GM19397 (cell line): ENCODE measurements around the gene MAD2L2.

Experiments used
- ATAC-seq: cut with Tn5 transposase; IDR thresholded peaks from one replicate; pipeline ENCODE4 v1.9.1; 2021; ENCODE audit warnings: mild to moderate bottlenecking, moderate library complexity; ENCODE audit not compliant: unreplicated experiment

MAD2L2 gene

DNA sequence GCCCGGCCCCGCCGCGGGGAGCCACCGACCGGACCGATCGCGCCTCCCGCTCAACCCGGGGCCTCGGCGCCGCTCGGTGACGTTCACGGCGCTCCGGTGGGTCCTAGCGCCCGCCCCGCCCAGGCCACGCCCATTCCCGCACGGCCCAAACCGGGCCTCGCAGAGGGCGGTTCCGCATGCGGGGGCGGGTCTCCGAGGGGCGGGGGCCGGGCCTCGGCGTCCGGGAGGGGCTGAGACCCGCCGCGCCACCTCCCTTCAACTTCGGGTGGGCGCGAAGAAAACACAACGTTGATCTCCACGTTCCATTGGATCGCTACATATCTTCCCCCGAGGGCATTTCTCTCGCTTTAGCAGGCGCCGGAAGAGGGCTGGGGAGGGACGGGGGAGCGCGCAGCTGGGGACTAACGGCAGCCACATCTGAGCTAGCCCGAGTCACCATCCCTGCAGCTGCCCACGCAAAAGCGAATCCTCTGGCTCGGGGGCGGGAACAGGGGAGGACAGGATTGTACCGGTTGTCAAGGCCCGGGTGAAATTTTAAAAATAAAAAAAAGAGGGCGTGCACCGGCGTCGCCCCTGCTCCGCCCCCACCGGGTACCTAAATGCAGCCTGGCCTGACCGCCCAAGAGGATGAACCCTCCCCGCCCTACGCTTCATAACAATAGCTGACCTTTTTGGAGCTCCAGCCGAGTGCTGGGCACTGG, at the start of gene MAD2L2:
Gene MAD2L2, minus strand, starts transcription at position 78 of the 701 bp plus-strand sequence. CDS start 547 bp downstream, outside the sequence.
- peak; percentile 84 for ATAC-seq

DNA sequence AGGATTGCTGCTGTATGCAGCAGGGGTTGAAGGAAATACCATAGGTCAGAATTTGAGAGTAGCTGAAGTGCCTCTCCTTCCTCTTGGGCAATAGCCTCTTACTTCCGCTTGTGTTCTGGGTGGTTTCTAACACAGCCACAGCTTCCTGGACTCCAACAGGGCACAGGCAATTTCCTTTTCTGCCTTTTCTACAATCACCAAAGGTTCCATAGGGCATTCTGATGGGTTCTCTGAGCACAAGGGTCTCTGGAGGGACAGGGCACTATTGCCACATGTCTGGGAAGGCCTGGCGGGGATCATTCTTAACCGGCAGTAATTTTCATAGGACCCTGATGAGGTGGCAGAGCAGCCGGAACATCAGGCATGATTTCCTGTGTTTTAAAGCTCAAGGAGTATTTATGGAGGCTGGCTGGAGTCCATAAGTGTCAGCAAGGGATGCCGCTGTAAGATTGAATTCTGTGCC, 49.5 kb upstream of the MAD2L2 start:
- ATAC-seq = no peak

DNA sequence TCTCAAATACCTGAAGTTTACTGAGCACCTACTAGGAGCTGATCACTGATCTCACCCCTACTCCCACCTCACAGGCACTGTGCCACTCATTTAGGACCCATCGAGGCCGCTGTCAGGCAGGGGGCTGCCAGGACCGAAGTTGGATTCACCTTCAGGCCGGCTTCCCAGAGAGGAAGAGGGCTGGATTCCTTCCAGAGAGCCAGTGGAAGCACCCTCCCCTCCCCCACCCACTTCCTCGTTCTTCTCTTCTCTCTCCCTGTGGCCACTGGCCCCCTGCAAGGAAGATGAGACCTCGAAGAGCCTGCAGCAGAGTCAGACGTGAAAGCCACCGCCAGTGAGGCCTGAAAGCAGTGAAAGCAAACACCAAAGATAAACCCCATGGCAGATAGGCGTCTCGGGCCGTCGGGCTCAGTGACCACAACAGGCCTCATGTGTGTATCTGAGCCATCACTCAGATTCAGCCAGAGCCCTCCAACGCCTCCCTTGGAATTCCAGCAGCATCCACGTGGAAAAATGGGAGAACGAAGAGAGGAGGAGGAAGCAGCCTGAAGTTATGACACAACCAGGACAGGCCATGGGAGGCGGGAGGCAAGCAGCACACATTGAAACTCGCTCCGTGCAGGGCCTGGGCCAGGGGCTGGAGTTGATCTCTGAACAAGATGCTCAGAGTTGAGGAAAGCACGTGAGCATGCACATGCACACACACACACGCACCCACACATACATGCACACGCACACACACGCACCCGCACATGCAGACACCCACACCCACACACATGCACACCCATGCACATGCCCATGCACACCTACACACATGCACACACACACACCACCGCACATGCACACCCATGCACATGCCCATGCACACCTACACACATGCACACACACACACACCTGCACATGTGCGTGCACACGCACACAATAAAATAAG, 48.8 kb upstream of the MAD2L2 start:
- ATAC-seq = no peak

DNA sequence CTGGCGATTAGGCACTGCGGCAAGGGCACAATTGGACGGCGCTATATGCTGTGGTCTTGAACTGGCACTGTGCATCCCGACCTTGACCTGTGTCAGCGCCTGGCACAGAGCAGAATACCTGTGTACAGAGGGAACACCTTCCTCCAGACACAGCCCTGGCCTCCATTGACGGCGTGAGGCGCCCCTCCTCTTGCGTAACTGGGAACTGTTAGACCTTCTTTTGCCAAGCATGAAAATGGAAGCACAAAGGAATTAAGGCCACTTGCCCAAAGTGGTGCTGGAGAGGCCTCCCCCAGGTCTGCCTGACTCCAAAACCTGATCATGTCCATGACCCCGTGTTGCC, 48.2 kb upstream of the MAD2L2 start:
- ATAC-seq = no peak

DNA sequence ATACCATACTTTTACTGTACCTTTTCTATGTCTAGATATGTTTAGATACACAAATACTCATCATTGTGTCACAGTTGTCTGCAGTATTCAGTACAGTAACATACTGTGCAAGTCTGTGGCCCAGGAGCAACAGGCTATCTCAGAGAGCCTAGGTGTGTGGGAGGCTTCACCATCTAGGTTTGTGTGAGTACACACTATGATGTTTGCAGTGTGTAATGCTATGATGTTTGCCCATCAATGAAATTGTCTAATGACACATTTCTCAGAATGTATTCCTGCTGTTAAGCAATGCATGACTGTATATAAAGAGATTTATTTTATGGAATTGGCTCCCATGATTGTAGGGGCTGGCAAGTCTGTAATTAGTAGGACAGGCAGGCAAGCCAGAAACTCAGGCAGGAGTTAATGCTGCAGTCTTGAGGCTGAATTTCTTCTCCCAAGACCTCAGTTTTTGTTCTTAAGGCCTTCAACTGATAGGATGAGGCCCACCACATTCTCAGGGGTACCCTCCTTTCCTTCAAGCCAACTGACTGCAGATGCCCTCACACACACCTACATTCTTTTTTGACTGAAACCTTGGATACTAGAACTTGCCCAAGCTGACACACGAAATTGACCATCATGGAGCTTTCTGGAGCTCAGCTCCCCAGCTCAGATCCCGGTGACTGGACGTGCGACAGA, 47.3 kb upstream of the MAD2L2 start:
- no peak for ATAC-seq

DNA sequence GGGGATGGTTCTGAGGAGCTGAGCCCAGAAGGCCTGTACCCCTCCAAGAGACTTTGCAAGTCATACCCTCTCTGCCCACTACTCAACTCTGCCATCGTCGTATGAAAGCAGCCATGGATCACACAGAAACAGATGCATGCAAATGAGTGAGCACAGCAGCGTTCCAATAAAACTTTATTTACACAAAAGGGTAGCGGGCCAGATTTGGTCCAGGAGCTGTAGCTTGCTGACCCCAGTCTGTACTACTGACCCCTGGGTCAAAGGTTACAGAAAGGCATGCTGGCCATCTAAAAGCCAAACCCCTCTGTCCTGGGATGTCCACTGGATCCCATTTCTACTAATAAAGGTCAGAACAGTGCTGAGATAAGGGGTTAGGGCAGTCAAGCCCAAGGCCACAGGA, 46.2 kb upstream of the MAD2L2 start:
- ATAC-seq = no peak

DNA sequence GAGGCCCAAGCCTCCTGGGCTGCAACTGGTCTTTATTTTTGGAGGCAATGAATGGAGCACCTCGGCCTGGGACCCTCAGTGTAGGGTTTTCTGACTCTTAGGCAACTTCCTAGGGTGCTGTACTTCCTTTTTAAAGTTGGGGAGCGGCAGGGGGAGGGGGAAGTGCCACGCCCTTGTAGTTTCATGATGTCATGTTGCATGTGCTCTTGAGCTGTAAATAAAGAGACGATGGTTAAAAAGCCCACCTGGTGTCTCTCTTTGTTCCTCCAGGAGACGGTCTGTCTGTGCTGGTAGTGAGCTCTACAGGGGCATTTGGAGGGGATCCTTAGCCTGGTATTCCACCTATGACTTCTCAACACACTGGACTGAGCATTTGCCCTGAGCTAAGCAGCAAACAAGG, 44.7 kb upstream of the MAD2L2 start:
- ATAC-seq = no peak

DNA sequence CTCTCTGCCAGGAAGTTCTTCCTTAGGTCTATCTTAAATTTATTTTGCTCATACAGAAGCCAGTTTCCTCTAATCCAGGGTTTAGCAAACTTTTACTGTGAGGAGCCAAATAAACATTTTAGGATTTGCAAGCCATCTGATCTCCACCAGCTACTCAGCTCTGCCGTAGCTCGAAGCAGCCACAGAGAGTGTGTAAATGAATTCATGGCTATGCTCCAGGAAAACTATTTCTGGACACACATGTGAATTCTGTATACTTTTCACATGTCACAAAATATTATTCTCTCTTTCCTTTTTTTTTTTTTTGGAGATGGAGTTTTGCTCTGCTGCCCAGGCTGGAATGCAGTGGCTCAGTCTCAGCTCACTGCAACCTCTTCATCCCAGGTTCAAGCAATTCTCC, 41.6 kb upstream of the MAD2L2 start:
- ATAC-seq = no peak

DNA sequence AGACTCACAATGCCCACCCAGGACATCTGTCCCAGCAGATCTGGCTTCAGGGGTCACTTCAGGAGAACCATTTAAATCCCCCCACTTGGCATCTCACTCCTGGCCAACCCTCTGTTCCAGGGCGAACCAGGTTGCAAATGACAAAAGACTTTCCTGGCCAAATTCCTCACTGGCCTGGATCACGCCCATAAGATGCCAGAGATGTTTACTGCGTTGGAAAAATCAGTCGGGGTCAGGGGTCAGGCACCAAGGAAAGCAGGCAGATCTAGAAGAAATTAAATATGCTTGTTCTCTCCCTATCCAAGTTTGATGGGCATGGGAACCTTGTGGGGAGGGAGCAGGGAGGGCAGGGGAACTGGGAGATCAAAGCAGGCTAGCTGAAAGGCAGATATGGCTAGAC, 40.4 kb upstream of the MAD2L2 start:
- no peak for ATAC-seq

DNA sequence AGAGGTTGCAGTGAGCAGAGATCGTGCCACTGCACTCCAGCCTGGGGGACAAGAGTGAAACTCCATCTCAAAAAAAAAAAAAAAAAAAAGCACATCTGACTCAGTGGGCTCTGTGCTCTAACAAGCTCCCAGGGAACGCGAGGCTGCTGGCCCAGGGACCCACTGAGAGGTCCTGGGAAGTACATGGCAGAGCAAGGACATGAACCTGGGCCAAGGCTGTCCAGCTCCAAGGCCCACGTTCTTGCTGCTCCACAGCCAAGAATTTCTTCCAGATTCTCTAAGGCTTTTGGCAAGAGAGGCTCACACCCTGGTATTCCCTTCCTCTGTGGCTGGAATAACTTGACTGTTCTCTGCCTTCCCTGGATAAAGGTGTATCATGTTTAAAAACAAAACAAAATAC, 39.6 kb upstream of the MAD2L2 start:
- no peak for ATAC-seq

DNA sequence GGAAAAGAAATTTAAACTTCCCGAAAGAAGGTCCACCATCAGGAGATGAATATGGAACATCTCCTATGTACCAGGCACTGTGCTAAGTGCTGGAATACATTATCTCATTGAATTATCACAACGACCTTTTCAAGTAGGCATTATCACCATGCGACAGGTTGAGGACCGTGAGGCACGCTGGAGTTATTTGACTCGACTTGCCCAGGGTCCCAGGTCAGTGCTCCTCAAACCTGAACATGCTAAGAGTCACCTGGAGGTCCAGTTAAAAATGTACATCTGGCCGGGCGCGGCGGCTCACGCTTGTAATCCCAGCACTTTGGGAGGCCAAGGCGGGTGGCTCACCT, 39.1 kb upstream of the MAD2L2 start:
- ATAC-seq = no peak

DNA sequence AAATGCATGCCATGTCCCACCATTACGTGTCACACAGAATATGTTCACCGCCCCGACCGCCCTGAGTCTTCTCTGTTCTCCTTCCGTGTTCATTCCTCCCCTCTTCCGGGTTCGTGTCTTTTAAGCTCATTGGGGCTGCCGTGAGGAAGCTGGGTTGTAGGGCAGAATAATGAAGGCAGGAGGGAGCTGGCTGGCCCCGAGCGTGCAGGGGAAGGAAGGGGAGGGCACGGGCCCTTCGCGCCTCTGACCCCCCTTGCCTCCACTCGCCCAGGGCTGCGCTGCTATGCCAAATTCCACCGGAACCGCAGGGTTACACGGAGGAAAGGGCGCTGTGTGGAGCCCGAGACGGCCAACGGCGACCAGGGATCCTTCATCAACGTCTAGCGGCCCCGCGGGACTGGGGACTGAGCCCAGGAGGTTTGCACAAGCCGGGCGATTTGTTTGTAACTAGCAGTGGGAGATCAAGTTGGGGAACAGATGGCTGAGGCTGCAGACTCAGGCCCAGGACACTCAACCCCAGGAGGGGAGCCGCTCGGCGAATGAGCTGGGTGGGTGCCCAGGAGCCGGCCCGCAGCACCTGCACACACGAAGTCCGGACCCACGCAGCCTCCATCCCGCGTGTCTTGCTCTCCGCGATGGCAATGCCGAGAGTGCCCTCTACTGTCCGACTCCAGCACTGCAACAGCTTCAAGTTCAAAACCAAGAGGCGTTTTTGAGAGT, 38.5 kb upstream of the MAD2L2 start:
- ATAC-seq = no peak

DNA sequence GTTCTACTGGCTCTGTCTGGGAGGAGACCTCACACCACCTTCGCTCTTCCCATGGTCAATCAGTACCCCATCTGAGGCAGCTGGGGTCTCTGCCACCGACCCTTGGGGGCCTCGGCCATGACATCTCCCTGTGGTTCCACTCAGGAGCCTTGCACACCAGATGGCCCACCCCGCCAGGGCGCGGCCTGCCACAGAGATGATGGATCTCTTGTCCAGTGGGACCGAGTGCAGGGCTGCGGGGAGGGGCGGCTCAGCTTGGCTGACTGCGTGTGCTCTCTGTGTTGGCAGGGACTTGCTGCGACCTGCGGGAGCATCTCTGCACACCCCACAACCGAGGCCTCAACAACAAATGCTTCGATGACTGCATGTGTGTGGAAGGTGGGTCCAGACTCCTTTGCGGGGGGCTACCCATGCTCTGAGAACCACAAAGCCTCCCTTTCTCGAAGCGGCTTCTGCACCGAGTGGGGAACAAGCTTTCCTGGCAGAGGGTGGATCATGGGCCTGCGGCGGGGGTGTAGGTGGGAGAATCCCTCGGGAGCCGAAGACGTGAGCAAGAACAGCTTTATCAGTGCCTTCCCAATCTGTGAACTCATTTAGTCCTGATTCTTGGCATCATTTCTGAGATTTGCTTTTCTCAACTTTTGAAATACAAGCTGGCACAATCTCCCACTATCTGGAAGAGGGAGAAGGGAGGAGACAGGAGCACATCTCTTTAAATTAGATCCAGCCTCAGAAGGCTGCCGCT, 34.1 kb upstream of the MAD2L2 start:
- ATAC-seq = no peak

DNA sequence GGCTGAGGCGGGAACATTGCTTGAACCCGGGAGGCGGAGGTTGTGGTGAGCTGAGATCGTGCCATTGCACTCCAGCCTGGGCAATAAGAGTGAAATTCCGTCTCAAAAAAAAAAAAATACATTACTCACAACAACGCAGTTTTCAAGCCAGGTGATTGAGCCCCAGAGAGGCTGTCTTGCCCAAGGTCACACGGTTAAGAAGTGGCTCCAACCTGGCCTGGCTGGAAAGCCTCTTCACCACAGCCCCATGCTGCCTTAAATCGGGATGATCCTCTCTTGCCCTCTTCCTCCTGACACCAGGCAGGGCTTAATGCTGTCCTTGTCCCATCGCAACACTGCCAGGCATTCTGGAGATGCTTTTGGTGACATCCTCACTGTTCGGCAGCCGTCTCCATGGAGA, 32.1 kb upstream of the MAD2L2 start:
- ATAC-seq = no peak

DNA sequence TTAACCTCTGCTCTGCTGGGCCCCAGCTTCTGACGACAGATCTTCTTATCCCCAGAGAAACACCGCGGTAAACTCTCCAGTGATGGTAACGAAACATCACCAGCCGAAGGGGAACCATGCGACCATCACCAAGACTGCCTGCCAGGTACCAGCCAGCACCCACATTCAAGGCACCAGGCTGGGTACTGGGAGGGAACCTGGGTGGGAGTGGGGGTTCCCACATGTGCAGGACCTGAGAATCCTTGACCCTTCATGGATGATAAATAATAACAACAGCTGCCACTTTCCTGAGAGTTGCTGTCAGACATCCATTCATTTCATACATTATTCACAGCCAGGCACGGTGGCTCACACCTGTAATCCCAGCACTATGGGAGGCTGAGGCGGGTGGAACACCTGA, 31.3 kb upstream of the MAD2L2 start:
- no peak for ATAC-seq

DNA sequence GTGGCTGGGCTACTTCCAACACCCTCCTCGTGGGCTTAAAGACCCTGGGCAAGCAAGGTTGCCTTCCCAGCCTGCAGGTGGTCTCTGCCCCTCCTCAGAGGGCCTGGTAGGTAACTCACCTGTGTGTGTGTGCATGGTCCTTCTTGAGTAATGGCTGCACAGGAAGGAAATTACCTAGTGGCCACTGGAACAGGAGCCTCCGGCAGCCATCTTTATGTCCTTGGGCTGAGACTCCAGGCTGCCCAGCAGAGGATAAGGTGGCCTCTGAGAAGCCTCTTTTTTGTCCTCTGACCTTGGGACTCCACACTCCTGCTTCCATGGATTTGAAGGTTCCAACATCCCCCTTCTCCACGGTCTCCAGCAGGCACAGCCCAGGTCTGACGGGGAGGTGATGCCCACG, 30.5 kb upstream of the MAD2L2 start:
- no peak for ATAC-seq

DNA sequence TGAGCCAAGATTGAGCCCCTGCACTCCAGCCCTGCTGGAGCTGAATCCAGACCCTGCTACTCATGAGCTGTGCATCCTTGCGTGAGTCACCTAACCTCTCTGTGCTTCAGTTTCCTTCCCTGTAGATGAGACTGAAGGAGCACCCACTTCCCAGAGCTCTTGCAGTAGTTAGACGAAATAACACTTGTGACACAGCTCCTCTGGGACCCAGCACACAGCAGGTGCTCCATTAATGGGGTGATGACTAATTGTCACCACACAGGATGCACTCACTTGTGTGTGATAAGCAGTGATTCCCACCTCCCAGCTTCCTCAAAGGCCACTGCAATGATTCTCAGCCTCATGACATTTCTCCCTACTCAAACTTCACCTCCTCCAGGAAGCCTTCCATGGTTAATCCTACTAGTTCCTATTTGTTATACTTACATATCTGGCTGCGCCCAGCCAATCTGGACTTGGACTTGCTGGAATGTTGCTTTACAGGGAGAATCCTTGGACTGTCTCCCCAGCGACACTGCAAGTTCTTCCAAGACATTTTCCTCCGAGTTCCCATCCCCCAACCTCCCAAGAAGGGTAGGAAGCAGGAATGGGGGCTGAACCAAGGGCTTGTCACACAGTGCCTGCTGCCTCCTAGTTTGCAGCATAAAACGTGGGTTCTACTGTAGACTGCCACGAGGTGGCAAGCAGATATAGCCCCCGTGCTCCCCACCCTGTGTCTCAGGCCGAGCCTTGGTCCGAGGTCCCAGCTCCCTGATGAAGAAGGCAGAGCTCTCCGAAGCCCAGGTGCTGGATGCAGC, 27.8 kb upstream of the MAD2L2 start:
- ATAC-seq = no peak

DNA sequence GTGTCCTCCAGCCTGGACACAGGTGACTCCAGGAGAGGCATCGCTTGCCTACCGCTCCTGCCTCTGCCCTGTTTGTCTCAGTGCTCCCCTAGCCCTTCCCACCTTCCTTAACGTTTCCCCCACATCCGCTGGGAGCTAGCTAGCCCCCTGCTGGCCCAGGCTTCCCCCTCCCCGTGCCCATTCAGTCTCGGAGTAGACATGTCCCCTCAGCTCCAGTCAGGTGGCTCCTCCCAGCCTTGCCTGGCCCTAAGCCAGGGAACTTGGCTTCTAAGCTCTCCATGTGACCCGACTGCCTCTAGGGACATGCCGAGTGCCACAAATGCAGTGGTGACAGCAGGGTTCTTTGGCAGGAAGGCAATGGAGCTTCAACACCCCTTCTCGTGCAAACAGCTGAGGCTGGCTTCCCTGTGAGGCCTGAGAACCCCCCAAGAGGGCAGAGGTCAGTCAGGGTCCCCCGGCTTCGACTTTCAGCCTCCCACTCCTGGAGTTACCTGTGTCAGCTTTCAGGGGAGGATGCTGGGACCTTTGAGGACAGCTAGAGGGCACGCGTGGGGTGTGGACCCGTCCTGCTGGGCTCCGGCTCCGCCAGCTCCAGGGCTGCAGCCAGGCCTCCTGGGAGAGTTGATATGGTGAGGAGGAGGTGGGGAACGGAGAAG, 26.8 kb upstream of the MAD2L2 start:
- no peak for ATAC-seq

DNA sequence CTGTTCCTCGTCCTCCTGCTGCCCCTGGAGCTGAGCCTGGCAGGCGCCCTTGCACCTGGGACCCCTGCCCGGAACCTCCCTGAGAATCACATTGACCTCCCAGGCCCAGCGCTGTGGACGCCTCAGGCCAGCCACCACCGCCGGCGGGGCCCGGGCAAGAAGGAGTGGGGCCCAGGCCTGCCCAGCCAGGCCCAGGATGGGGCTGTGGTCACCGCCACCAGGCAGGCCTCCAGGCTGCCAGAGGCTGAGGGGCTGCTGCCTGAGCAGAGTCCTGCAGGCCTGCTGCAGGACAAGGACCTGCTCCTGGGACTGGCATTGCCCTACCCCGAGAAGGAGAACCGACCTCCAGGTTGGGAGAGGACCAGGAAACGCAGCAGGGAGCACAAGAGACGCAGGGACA, 25.3 kb upstream of the MAD2L2 start:
- ATAC-seq = no peak
